ENCODE data around the gene TMC7. TPM values are rescaled to one million over a fixed set of nuclear protein-coding genes. Genes with fewer than 3 reads are reported as not detected.

The TMC7 gene
- 0.12 TPM for polyA plus RNA-seq (2013)

DNA sequence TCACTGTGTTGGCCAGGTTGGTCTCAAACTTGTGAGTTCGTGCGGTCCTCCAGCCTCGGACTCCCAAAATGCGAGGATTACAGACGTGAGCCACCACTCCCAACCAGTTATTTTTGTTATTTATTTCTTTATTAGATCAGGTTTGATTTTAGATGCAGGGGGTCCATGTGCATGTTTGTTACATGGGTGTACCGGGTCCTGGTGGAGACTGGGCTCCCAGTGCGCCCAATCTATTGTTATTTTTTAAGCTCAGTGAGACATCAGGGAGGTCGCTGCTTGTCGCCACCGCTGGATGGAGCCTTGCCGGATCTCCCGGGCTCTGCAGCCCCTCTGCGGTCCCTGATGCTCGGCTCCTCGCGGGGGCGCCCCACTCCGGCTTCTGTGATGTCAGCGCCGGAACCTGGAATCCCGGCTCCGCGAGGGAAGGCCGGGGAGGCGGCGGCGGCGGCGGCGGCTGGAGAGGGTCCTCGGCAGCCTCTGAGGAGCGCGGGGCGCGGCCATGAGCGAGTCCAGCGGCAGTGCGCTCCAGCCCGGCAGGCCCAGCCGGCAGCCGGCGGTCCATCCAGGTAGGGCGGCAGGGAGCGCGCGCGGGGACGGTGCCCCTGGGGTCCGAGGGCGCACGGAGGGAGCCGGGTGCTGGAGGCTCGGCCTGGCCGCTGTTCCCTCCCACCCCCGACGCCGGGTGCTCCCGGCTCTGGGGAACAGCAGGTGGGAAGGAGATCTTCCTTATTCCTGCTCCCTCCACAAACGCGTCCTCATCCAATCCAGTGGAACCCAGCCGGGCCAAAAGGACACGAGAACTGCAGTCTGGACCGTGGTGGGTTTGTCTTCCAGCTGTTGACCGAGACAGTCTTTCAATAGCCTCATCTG is at the start of gene TMC7:
Gene TMC7, plus strand, starts transcription at position 370 of the 870 bp plus-strand sequence. Its CDS starts 130 bp downstream, at position 500.
- no peaks in the 10 kb centered on the region for H3K9me3 ChIP-seq (ENCODE audit: control extremely low read depth in 1 of 5, control insufficient read depth in 4 of 5, insufficient read depth in 2 of 5, low read depth in 1 of 5, low read length in 4 of 5)
- ChIA-PET CTCF (interaction anchor here (1.0 to 1.7 kb wide), 5 partner anchors 9 to 88 kb away, joined by 3 to 6 read pairs (median 3); no protein-coding TSS in a partner anchor), POLR2A (interaction anchor here (1.2 kb wide), 1 partner anchor 102 kb away, joined by 3 read pairs; no protein-coding TSS in a partner anchor)
- no peak within 1 kb of the TSS for H3K27ac ChIP-seq (ENCODE audit: insufficient read depth in 1 of 2, low read depth in 1 of 2, low read length in 2 of 2, poor library complexity in 1 of 2, severe bottlenecking in 2 of 2)
- H3K36me3 ChIP-seq (ENCODE audit: control insufficient read depth in 4 of 4, insufficient read depth in 4 of 4, low read length in 3 of 4), result no peaks in the 10 kb centered on the region
- peaks cover 0 to 19% (median 9%) of the 10 kb centered on the region in 5 experiments for H3K27me3 ChIP-seq (replicated peaks in 2 of 5; ENCODE audit: control insufficient read depth in 4 of 5, insufficient read depth in 5 of 5, low read length in 4 of 5)
- peak within 1 kb of the TSS; percentile 12 to 70 (median 35) for H3K4me3 ChIP-seq (ENCODE audit: control insufficient read depth in 1 of 7, extremely low read depth in 1 of 7, insufficient read depth in 4 of 7, low read depth in 2 of 7, low read length in 6 of 7)
- peak; percentile 58 to 69 (median 61) for DNase-seq
- WGBS (ENCODE audit: insufficient coverage), result 3% methylated on average over 39 of the region's 64 CpGs
- H3K4me1 ChIP-seq (ENCODE audit: control extremely low read depth in 1 of 4, control insufficient read depth in 4 of 4, insufficient read depth in 4 of 4, low read length in 3 of 4), result peaks cover 0 to 9% (median 0%) of the 10 kb centered on the region in 4 experiments

DNA sequence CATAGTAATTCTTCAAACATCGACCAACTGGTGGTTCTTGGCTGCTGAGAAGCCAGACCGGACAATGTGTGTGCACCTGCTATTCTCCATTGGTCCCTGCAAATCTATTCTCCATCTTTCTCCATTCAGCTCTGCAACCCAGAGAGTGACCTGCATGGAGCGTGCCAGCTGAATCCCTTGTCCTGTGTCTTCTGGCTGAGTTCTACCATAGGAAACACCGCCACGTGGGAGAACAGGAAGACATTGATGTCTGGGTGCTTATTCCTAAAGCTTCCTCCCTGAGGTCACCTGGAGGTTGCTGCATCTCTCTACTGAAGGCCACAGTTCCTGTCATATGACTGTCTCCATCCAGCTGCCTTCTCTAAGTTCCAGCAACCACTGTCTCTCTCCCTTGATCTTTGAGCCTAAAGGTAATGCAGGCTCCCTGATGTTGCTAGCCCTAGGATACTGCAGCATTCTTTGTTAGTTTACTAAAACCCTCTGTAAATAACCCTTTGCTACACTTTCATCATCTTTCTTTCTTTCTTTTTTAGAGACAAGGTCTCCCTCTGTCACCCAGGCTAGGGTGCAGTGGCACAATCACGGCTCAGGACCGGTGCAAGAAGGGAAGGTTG is 46.9 kb upstream of the TMC7 start:
- no peaks in the 10 kb centered on the region for H3K9me3 ChIP-seq (ENCODE audit: control extremely low read depth in 1 of 5, control insufficient read depth in 4 of 5, insufficient read depth in 2 of 5, low read depth in 1 of 5, low read length in 4 of 5)
- ChIA-PET POLR2A (no interaction called here), CTCF (interaction anchor here (1.2 kb wide), 1 partner anchor 8 kb away, joined by 3 read pairs; no protein-coding TSS in a partner anchor)
- no peak overlapping the region for H3K27ac ChIP-seq (ENCODE audit: insufficient read depth in 1 of 2, low read depth in 1 of 2, low read length in 2 of 2, poor library complexity in 1 of 2, severe bottlenecking in 2 of 2)
- H3K4me1 ChIP-seq (ENCODE audit: control extremely low read depth in 1 of 4, control insufficient read depth in 4 of 4, insufficient read depth in 4 of 4, low read length in 3 of 4), result peaks cover 0 to 4% (median 2%) of the 10 kb centered on the region in 4 experiments
- 77% methylated on average over 5 of the region's 7 CpGs for WGBS (ENCODE audit: insufficient coverage)
- no peaks in the 10 kb centered on the region for H3K27me3 ChIP-seq (replicated peaks in 2 of 5; ENCODE audit: control insufficient read depth in 4 of 5, insufficient read depth in 5 of 5, low read length in 4 of 5)
- DNase-seq, result no peak
- no peak overlapping the region for H3K4me3 ChIP-seq (ENCODE audit: control insufficient read depth in 1 of 7, extremely low read depth in 1 of 7, insufficient read depth in 4 of 7, low read depth in 2 of 7, low read length in 6 of 7)
- H3K36me3 ChIP-seq (ENCODE audit: control insufficient read depth in 4 of 4, insufficient read depth in 4 of 4, low read length in 3 of 4), result no peaks in the 10 kb centered on the region

DNA sequence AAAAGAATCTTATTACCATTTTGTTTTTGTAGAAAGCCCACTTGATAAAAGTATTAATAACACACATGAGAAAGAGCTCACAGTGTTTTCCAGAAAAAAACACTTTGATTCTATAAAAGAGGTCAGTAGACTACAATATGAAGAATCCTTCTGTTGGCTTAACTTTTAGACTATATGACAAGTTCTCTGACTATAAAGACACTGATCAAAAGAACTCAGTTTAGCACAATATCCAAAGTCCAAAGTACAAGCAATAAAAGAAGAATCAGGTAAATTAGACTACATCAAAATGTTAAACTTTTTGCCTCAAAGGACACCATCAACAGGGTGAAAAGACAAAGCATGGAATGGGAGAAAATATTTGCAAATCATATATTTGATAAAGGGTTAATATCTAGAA is 46.3 kb upstream of the TMC7 start:
- no peak overlapping the region for H3K4me3 ChIP-seq (ENCODE audit: control insufficient read depth in 1 of 7, extremely low read depth in 1 of 7, insufficient read depth in 4 of 7, low read depth in 2 of 7, low read length in 6 of 7)
- DNase-seq, result no peak
- no peaks in the 10 kb centered on the region for H3K9me3 ChIP-seq (ENCODE audit: control extremely low read depth in 1 of 5, control insufficient read depth in 4 of 5, insufficient read depth in 2 of 5, low read depth in 1 of 5, low read length in 4 of 5)
- no peaks in the 10 kb centered on the region for H3K36me3 ChIP-seq (ENCODE audit: control insufficient read depth in 4 of 4, insufficient read depth in 4 of 4, low read length in 3 of 4)
- POLR2A ChIA-PET, result no interaction called here
- no peak overlapping the region for H3K27ac ChIP-seq (ENCODE audit: insufficient read depth in 1 of 2, low read depth in 1 of 2, low read length in 2 of 2, poor library complexity in 1 of 2, severe bottlenecking in 2 of 2)
- peaks cover 0 to 4% (median 2%) of the 10 kb centered on the region in 4 experiments for H3K4me1 ChIP-seq (ENCODE audit: control extremely low read depth in 1 of 4, control insufficient read depth in 4 of 4, insufficient read depth in 4 of 4, low read length in 3 of 4)
- H3K27me3 ChIP-seq (replicated peaks in 2 of 5; ENCODE audit: control insufficient read depth in 4 of 5, insufficient read depth in 5 of 5, low read length in 4 of 5), result no peaks in the 10 kb centered on the region
- CTCF ChIA-PET, result interaction anchor here (1.2 kb wide), 1 partner anchor 7 kb away, joined by 3 read pairs; no protein-coding TSS in a partner anchor

DNA sequence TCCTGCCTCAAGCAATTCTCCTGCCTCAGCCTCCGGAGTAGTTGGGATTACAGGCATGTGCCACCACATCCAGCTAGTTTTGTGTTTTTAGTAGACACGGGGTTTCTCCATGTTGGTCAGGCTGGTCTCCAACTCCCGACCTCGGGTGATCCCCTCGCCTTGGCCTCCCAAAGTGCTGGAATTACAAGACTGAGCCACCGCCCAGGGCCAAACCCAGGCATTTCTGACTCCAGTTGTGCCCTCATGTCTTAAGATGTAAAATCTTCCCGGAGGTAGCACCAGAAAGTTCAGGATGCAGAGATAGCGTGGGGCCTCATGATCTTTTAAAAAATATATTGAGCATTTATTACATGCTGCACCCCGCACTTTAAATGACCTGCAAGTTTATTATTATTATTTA is 44.7 kb upstream of the TMC7 start:
- 100% methylated on average over 6 of the region's 9 CpGs for WGBS (ENCODE audit: insufficient coverage)
- CTCF ChIA-PET, result no interaction called here
- DNase-seq, result no peak
- peaks cover 0 to 4% (median 2%) of the 10 kb centered on the region in 4 experiments for H3K4me1 ChIP-seq (ENCODE audit: control extremely low read depth in 1 of 4, control insufficient read depth in 4 of 4, insufficient read depth in 4 of 4, low read length in 3 of 4)
- H3K9me3 ChIP-seq (ENCODE audit: control extremely low read depth in 1 of 5, control insufficient read depth in 4 of 5, insufficient read depth in 2 of 5, low read depth in 1 of 5, low read length in 4 of 5), result no peaks in the 10 kb centered on the region
- H3K27me3 ChIP-seq (replicated peaks in 2 of 5; ENCODE audit: control insufficient read depth in 4 of 5, insufficient read depth in 5 of 5, low read length in 4 of 5), result no peaks in the 10 kb centered on the region
- H3K4me3 ChIP-seq (ENCODE audit: control insufficient read depth in 1 of 7, extremely low read depth in 1 of 7, insufficient read depth in 4 of 7, low read depth in 2 of 7, low read length in 6 of 7), result no peak overlapping the region
- no peaks in the 10 kb centered on the region for H3K36me3 ChIP-seq (ENCODE audit: control insufficient read depth in 4 of 4, insufficient read depth in 4 of 4, low read length in 3 of 4)
- H3K27ac ChIP-seq (ENCODE audit: insufficient read depth in 1 of 2, low read depth in 1 of 2, low read length in 2 of 2, poor library complexity in 1 of 2, severe bottlenecking in 2 of 2), result no peak overlapping the region
- POLR2A ChIA-PET, result no interaction called here

DNA sequence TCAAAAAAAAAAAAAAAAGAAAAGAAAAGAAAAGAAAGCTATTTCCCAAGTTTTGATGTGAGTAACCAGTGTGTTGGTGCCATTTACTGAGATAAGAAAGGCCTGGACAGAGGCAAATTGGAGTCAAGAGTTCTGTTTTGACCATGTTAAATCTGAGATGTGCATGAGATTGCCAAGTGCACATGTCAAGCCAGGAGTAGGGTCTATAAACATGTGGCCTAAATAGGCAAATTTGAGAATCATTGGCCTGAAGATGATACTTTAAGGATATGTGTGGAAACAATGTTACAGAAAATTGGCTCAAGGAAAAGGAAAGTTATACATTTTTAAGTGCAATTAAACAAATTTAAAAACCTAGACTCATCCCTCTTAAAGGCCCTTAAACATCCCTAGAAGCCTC is 42.3 kb upstream of the TMC7 start:
- CTCF ChIA-PET, result no interaction called here

DNA sequence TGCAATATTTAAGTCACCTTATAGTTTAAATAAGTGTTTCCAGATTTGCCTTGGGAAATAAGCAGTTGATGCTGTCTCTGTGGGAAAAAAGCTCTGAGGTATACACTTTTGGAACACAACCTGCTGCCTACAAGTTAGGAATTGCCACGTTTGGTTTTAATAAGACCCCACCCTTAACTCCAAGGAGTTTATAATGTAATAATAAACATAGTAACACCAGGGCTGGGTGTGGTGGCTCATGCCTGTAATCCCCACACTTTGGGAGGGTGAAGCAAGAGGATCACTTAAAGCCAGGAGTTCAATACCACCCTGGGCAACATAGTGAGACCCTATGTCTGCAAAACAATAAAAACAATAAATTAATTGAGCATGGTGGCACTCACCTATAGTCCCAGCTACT is 41.7 kb upstream of the TMC7 start:
- Histone ChIP-seq H3K36me3 (ENCODE audit: control insufficient read depth in 4 of 4, insufficient read depth in 4 of 4, low read length in 3 of 4) (no peaks in the 10 kb centered on the region), H3K27ac (ENCODE audit: insufficient read depth in 1 of 2, low read depth in 1 of 2, low read length in 2 of 2, poor library complexity in 1 of 2, severe bottlenecking in 2 of 2) (no peak overlapping the region), H3K4me3 (ENCODE audit: control insufficient read depth in 1 of 7, extremely low read depth in 1 of 7, insufficient read depth in 4 of 7, low read depth in 2 of 7, low read length in 6 of 7) (no peak overlapping the region), H3K4me1 (ENCODE audit: control extremely low read depth in 1 of 4, control insufficient read depth in 4 of 4, insufficient read depth in 4 of 4, low read length in 3 of 4) (peaks cover 0 to 6% (median 4%) of the 10 kb centered on the region in 4 experiments), H3K27me3 (replicated peaks in 2 of 5; ENCODE audit: control insufficient read depth in 4 of 5, insufficient read depth in 5 of 5, low read length in 4 of 5) (no peaks in the 10 kb centered on the region), H3K9me3 (ENCODE audit: control extremely low read depth in 1 of 5, control insufficient read depth in 4 of 5, insufficient read depth in 2 of 5, low read depth in 1 of 5, low read length in 4 of 5) (no peaks in the 10 kb centered on the region)
- CTCF ChIA-PET, result no interaction called here
- no peak for DNase-seq
- no CpG with 5 or more reads among the region's 1 CpG for WGBS (ENCODE audit: insufficient coverage)
- POLR2A ChIA-PET, result no interaction called here

More for the DNA sequence above, 42.3 kb upstream of the TMC7 start:
- Histone ChIP-seq H3K27ac (ENCODE audit: insufficient read depth in 1 of 2, low read depth in 1 of 2, low read length in 2 of 2, poor library complexity in 1 of 2, severe bottlenecking in 2 of 2) (no peak overlapping the region), H3K9me3 (ENCODE audit: control extremely low read depth in 1 of 5, control insufficient read depth in 4 of 5, insufficient read depth in 2 of 5, low read depth in 1 of 5, low read length in 4 of 5) (no peaks in the 10 kb centered on the region), H3K4me3 (ENCODE audit: control insufficient read depth in 1 of 7, extremely low read depth in 1 of 7, insufficient read depth in 4 of 7, low read depth in 2 of 7, low read length in 6 of 7) (no peak overlapping the region), H3K27me3 (replicated peaks in 2 of 5; ENCODE audit: control insufficient read depth in 4 of 5, insufficient read depth in 5 of 5, low read length in 4 of 5) (no peaks in the 10 kb centered on the region), H3K36me3 (ENCODE audit: control insufficient read depth in 4 of 4, insufficient read depth in 4 of 4, low read length in 3 of 4) (no peaks in the 10 kb centered on the region), H3K4me1 (ENCODE audit: control extremely low read depth in 1 of 4, control insufficient read depth in 4 of 4, insufficient read depth in 4 of 4, low read length in 3 of 4) (peaks cover 0 to 7% (median 6%) of the 10 kb centered on the region in 4 experiments)
- POLR2A ChIA-PET, result no interaction called here
- no peak for DNase-seq

DNA sequence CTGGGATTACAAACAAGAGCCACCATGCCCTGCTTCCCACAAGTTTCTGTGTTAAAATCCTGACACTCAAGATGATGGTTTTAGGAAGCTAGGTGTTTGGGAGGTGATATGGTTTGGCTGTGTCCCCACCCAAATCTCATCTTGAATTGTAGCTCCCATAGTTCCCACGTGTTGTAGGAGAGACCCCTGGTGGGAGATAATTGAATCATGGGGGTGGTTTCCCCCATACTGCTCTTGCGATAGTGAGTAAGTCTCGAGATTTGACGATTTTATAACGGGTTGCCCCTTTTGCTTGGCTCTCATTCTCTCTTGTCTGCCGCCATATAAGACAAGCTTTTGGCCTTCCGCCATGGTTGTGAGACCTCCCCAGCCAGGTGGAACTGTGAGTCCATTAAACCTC is 40.3 kb upstream of the TMC7 start:
- peak in 2 of 3 donors; percentile 18 to 26 for DNase-seq
- Histone ChIP-seq H3K4me1 (ENCODE audit: control extremely low read depth in 1 of 4, control insufficient read depth in 4 of 4, insufficient read depth in 4 of 4, low read length in 3 of 4) (peaks cover 0 to 6% (median 4%) of the 10 kb centered on the region in 4 experiments), H3K4me3 (ENCODE audit: control insufficient read depth in 1 of 7, extremely low read depth in 1 of 7, insufficient read depth in 4 of 7, low read depth in 2 of 7, low read length in 6 of 7) (no peak overlapping the region), H3K36me3 (ENCODE audit: control insufficient read depth in 4 of 4, insufficient read depth in 4 of 4, low read length in 3 of 4) (no peaks in the 10 kb centered on the region), H3K27ac (ENCODE audit: insufficient read depth in 1 of 2, low read depth in 1 of 2, low read length in 2 of 2, poor library complexity in 1 of 2, severe bottlenecking in 2 of 2) (no peak overlapping the region), H3K27me3 (replicated peaks in 2 of 5; ENCODE audit: control insufficient read depth in 4 of 5, insufficient read depth in 5 of 5, low read length in 4 of 5) (no peaks in the 10 kb centered on the region), H3K9me3 (ENCODE audit: control extremely low read depth in 1 of 5, control insufficient read depth in 4 of 5, insufficient read depth in 2 of 5, low read depth in 1 of 5, low read length in 4 of 5) (no peaks in the 10 kb centered on the region)
- ChIA-PET CTCF (interaction anchor here (1.7 kb wide), 1 partner anchor 11 kb away, joined by 5 read pairs; no protein-coding TSS in a partner anchor), POLR2A (no interaction called here)
- WGBS (ENCODE audit: insufficient coverage), result 100% methylated on average over 5 of the region's 7 CpGs

Measured in common myeloid progenitor, CD34-positive (primary cell).